ENCODE measurements around the gene UNC13C.
A peak's percentile ranks its signal among the peaks of the same experiment; 100 is the strongest.
"Not testable (repeated sequence)": the region's sequence is repeated elsewhere in the genome, so short reads cannot be mapped to it uniquely, and the experiment has no call there.

Gene UNC13C

GRCh38 chr15:53978253-53978906 lies at the start of gene UNC13C:
Gene UNC13C (plus strand): TSS chr15:53978441. CDS start chr15:54012904, 34,463 bp downstream.
- DNase-seq: no peak

DNA sequence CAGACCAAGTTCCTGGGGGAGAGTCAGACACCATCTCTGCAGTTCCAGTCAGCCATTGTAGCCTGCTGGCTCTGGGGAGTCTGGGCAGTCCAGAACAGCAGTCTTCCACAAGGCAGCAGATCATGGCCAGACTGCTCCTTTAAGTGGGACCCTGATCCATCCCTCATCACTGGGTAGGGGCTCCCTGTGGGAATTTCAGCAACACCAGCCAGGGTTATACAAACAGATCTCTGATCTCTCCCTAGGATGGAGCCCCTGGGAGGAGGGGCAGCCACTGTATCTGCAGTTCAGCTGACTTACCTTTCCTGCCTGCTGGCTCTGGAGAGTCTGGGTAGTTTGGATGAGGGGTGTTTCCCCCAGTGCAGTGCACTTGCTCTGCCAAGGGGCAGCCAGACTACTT lies 42.1 kb upstream of the UNC13C start:
- DNase-seq: no peak

- not testable (repeated sequence) for DNase-seq
These were observed 40.6 kb upstream of the UNC13C start for GRCh38 chr15:53937632-53938031.

- no peak for DNase-seq
These were observed 27.7 kb upstream of the UNC13C start for GRCh38 chr15:53950572-53950971.

DNA sequence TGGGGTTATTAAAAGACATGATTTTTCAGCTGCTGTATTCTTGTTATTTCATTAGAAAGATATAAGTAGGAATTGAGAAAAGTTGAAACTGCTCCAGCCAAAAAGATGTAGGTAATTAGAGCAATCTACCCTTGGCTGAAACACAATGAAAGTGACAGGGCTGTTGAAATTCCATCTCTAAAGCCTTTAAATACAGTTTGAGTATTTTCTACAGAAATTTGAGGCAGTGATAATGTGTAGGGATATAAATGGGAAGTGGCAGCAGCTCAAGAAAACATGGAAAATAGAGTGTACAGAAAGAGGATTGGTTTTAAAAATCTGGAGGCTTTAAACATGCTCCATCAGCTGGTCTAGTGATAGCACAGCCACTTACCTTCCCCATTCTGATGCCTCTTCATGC lies 22.8 kb upstream of the UNC13C start:
- DNase-seq: no peak

- DNase-seq: no peak
These were observed 15.3 kb upstream of the UNC13C start for GRCh38 chr15:53962646-53963561.

DNA sequence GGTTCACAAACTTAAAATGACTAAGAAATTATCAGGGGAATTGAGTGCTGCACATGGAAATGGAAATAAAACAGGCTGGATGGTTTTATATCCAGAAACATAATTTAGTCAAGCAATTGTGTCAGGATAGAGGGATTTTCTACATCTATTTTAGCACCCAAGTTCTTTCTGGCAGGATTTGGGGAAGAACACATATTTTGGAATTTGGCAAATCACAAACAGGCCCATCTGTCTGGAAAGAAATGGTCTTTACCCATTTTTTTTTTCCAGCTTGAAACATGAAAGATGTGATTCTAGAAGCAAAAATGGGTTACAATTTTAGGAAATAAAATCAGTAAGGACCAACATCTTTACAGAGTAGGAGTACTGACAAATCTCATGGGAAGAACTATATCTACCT lies 14.4 kb upstream of the UNC13C start:
- no peak for DNase-seq

DNA sequence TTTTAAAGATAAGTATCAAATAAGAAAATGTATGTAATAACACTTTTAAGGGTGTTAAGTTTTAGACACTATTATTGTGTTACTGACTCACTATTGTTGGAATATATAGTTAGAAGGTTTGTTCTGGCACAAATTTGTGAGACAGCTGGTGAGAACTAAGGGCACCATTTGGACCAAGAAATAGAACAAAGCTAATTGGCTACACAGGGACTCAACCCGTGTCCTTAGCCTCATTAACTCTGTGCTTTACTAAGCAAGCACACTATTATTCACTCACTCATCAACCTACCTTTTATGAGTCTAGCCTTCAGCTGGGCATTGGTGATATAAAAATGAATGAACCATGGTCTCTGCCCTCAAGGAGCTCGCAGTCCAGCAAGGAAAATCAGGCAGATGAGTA lies 4.1 kb upstream of the UNC13C start:
- DNase-seq: no peak

DNA sequence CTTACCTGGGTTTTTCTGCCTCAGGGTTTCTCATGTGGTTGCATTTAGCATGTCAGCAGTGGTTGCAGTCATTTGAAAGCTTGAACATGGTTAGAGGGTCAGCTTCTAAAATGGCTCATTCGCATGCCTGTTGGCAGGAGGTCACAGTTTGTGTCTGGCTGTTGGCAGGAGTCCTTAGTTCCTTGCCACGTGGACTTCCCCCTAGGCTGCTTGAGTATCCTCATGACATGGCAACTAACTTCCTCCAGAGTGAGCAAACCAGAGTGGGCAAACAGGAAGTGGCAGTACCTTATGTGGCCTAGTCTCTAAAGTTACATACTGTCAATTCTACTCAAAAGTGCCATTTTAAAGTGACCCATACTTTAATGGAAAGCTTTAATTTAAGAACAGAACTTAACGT lies 3.4 kb upstream of the UNC13C start:
- DNase-seq: peak; percentile 61

DNA sequence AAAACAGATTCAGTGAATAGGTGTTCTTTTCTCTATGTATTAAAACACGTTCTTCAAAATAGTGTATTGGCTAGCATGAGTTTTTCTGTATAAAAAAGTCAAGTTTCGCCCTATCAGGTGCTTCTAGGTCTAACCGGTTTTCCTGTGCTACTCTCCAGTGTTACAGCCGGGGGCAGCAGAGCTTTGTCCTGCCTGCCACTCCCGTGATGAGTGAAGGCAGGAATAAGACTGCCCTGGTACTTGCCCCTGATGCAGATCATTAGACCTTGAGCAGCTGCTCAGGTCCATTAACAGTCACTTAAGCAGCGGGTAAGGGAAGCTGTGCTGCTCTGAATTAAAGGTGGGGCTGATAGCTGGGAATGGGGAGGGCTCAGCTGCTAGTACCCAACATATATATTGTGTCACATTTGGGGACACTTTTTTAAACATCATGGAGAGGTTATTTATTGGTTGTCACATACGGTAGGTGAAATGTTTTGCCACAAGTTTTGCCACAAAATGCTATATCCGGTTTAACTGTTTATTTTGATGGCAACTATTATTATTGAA lies 1.3 kb upstream of the UNC13C start:
- peak; percentile 63 for DNase-seq

GRCh38 chr15:53979051-53979788 lies 979 bp downstream of the UNC13C start:
- DNase-seq: peak; percentile 34

DNA sequence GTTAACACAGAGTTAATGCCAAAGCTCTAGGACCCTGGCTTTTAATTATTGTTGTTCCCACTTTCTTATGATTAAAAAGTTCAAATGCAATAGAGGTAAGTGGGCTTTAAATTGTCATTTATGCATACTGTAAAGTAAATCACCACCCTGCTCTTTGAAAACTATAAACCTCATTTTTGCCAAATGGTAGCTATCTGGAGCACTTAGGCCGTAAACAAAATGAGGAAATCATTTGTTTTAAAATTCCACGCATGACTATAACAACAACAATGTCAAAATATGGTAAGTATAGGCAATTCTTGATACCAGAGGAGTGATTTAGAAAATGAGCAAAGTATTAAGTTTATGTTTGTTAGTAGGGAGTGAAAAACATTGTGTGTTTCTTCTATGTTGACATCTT lies 1.8 kb downstream of the UNC13C start:
- no peak for DNase-seq

DNA sequence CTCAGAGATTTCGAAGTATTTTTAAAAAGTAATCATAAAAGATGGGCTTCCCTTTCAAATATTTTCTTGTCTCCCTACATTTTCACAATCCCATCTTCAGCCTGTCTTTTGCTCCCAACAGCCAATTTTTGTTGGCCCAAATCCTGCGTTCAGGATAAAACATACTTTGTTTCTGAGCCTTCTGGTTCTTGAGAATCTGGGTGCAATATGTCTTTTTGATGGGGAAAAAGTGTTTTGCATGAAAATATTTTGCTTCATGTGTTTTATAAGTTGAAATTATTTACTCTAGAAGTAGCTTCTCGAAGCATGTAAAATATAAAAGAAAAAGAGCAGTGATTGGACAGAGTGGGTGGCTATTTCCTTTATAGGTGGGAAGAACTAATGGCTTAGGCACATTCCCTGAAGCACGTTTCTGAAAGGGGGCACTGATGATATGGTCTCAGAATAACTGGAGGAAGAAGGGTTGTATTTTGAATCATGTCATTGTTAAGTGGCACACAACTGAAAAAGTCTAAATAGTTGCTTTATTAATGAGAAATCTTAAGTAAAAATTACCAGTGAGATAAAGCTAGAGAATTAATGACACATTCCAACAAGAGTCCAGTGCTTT lies 3.9 kb downstream of the UNC13C start:
- DNase-seq: no peak

GRCh38 chr15:53982876-53983275 lies 4.6 kb downstream of the UNC13C start:
- peak; percentile 52 for DNase-seq

DNA sequence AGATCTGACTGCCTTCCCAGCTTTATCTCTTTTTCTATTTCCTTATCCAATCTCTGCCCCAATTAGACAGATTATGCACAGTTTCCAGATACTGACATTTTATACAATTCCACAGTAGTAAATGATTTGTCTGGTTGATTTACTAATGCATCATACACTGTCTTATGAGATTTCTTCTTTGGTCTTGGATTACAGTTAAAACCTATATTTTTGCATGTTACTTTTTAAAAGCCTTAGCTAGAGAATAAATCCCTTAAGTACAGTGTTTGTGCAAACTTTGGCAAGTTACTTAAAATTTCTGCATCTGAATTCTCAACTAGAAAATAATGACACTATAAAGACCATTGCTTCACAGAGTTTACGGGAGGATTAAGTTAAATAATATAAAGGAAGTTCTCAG lies 6.0 kb downstream of the UNC13C start:
- no peak for DNase-seq

GRCh38 chr15:53985562-53985961 lies 7.3 kb downstream of the UNC13C start:
- DNase-seq: no peak

GRCh38 chr15:53987480-53987879 lies 9.2 kb downstream of the UNC13C start:
- DNase-seq: no peak

DNA sequence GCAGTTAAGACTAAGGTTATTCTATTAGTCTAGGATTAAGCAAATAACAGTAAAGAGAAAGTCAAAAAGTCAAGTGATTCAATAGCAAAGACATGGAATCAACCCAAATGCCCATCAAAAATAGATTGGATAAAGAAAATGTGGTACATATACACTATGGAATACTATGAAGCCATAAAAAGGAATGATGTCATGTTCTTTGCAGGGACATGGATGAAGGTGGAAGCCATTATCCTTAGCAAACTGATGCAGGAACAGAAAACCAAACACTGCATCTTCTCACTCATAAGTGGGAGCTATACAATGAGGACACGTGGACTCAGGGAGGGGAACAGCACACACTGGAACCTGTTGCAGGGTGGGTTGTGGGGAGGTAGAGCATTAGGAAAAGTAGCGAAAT lies 29.0 kb downstream of the UNC13C start:
- no peak for DNase-seq

- DNase-seq: no peak
These were observed 33.4 kb downstream of the UNC13C start for GRCh38 chr15:54011656-54012055.

- DNase-seq: no peak
These were observed 35.9 kb downstream of the UNC13C start for GRCh38 chr15:54014067-54014655.

- DNase-seq: no peak
These were observed 39.0 kb downstream of the UNC13C start for GRCh38 chr15:54017251-54017650.

GRCh38 chr15:54017959-54018358 lies 39.7 kb downstream of the UNC13C start:
- DNase-seq: no peak

Measured in KG1 (cell line).